ENCODE data around the gene PCBP3. TPM values are rescaled to one million over a fixed set of nuclear protein-coding genes. Genes with fewer than 3 reads are reported as not detected.

PCBP3 gene
- total RNA-seq, 1 donor from 2014 or later, result 72.7 TPM

DNA sequence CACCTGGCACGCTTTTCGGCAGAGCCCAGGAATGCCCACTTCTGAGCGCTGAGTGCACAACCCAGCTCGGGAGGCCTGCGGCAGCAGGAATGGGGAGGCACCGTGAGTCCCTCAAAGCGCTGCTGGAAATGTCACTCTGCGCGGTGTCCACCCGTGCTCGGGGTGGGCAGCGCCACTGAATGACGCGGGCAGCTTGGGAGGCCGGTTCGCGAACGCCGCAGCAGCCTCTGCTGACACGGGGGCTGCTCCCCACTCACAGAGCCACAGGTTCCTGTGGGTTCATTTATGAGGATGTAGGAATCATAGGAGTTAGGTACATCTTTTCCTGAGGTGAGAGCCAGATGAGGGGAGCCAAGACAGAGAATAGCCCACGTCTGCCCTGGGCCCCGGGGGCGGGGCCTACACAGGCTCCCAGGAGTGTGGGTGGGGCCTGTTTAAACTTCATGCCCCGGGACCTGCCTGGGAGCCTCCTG is 191.3 kb downstream of the PCBP3 start:
- H3K27ac Mint-ChIP-seq (ENCODE audit: unreplicated experiment), result no peak overlapping the region
- H3K9me3 Mint-ChIP-seq (ENCODE audit: unreplicated experiment), result peaks cover 4% of the 10 kb centered on the region
- DNase-seq, result no peak
- peaks cover 9% of the 10 kb centered on the region for H3K27me3 Mint-ChIP-seq (ENCODE audit: unreplicated experiment)
- TF ChIP-seq CTCF (IDR thresholded peaks at IDR 0.05; ENCODE audit: partially characterized antibody, unreplicated experiment), result no peak
- no peaks in the 10 kb centered on the region for H3K36me3 Mint-ChIP-seq (ENCODE audit: unreplicated experiment)
- peaks cover 12% of the 10 kb centered on the region for H3K4me1 Mint-ChIP-seq (ENCODE audit: low read depth, unreplicated experiment)
- no peak overlapping the region for H3K4me3 Mint-ChIP-seq (ENCODE audit: unreplicated experiment)

DNA sequence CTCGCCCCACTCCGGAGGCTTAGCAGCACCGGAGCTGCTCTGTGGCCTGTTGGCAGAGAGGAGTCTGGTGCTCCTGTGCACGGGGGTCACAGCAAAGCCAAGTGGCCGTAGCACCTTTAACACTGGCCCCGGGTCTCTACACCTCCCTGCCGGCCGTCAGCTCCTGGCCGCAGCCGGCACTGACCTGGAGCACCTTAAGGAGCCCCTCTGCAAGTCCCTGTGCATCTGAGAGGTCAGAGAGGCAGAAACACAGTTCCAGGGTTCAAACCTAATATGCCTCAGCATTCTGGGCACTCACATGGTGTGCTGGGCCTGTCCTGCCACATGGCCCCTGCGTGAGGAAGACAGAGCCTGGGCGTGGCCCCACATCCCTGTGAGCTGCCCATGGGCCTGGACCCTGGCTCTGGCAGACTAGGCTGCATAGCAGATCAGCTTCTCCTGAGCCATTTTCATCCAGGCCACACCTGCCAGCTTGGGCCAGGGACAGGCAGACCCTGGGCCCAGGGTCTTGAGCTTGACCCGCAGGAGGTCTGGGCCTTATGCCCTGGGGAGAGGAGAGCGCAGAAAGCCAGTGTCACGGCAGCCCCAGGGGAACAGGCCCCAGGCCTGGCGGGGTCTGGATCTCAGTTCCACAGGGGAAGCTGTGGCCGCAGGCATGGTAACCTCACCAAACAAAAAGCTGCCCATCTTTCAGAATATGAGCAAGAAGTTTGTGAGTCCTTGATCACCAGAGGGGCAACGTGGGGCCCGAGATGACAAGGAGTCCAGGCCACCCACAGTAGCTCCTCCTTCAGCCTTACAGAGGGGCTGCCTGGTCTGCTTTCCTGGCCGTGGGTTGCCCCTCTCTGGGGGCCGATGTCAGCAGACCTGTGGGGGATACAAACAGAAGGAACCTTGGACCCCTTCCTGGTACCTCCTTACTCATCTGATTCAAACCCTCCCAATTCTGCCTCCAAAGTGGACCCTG is 192.1 kb downstream of the PCBP3 start:
- Mint-ChIP-seq H3K4me1 (ENCODE audit: low read depth, unreplicated experiment) (peaks cover 12% of the 10 kb centered on the region), H3K27me3 (ENCODE audit: unreplicated experiment) (peaks cover 9% of the 10 kb centered on the region), H3K36me3 (ENCODE audit: unreplicated experiment) (no peaks in the 10 kb centered on the region), H3K4me3 (ENCODE audit: unreplicated experiment) (no peak overlapping the region), H3K9me3 (ENCODE audit: unreplicated experiment) (peaks cover 4% of the 10 kb centered on the region), H3K27ac (ENCODE audit: unreplicated experiment) (no peak overlapping the region)
- no peak for DNase-seq
- no peak for TF ChIP-seq CTCF (IDR thresholded peaks at IDR 0.05; ENCODE audit: partially characterized antibody, unreplicated experiment)

GRCh38 chr21:45836268-45836655 is 192.7 kb downstream of the PCBP3 start:
- H3K4me1 Mint-ChIP-seq (ENCODE audit: low read depth, unreplicated experiment), result peaks cover 12% of the 10 kb centered on the region
- H3K4me3 Mint-ChIP-seq (ENCODE audit: unreplicated experiment), result no peak overlapping the region
- H3K36me3 Mint-ChIP-seq (ENCODE audit: unreplicated experiment), result peaks cover 4% of the 10 kb centered on the region
- TF ChIP-seq CTCF (IDR thresholded peaks at IDR 0.05; ENCODE audit: partially characterized antibody, unreplicated experiment), result no peak
- DNase-seq, result no peak
- no peak overlapping the region for H3K27ac Mint-ChIP-seq (ENCODE audit: unreplicated experiment)
- H3K9me3 Mint-ChIP-seq (ENCODE audit: unreplicated experiment), result peaks cover 4% of the 10 kb centered on the region
- H3K27me3 Mint-ChIP-seq (ENCODE audit: unreplicated experiment), result peaks cover 7% of the 10 kb centered on the region

- H3K27me3 Mint-ChIP-seq (ENCODE audit: unreplicated experiment), result peaks cover 7% of the 10 kb centered on the region
- no peak overlapping the region for H3K27ac Mint-ChIP-seq (ENCODE audit: unreplicated experiment)
- H3K36me3 Mint-ChIP-seq (ENCODE audit: unreplicated experiment), result peaks cover 11% of the 10 kb centered on the region
- TF ChIP-seq CTCF (IDR thresholded peaks at IDR 0.05; ENCODE audit: partially characterized antibody, unreplicated experiment), result no peak
- H3K4me3 Mint-ChIP-seq (ENCODE audit: unreplicated experiment), result no peak overlapping the region
- peaks cover 4% of the 10 kb centered on the region for H3K9me3 Mint-ChIP-seq (ENCODE audit: unreplicated experiment)
- no peak for DNase-seq
- peaks cover 12% of the 10 kb centered on the region for H3K4me1 Mint-ChIP-seq (ENCODE audit: low read depth, unreplicated experiment)
These were observed 193.5 kb downstream of the PCBP3 start for GRCh38 chr21:45836694-45837670.
